Activated CD4-positive, alpha-beta T cell treated with anti-CD3 and anti-CD28 coated beads for 48 hours (primary cell): Measurements from ENCODE around the gene TMEFF2.
"Not testable (repeated sequence)": the region's sequence is repeated elsewhere in the genome, so short reads cannot be mapped to it uniquely, and the experiment has no call there.

Experiments used
- DNase-seq: peaks from one replicate; pipeline ENCODE4 v3.0.0-alpha.2; 2020

Gene TMEFF2

GRCh38 chr2:192126912-192127311, 67.8 kb downstream of the TMEFF2 start:
- DNase-seq: no peak

GRCh38 chr2:192126426-192126825, 68.3 kb downstream of the TMEFF2 start:
- no peak for DNase-seq

- no peak for DNase-seq
Measured at GRCh38 chr2:192124571-192124970, 70.2 kb downstream of the TMEFF2 start.

- no peak for DNase-seq
Measured at GRCh38 chr2:192123847-192124246, 70.9 kb downstream of the TMEFF2 start.

- no peak for DNase-seq
Measured at GRCh38 chr2:192122946-192123345, 71.8 kb downstream of the TMEFF2 start.

GRCh38 chr2:192122141-192122540, 72.6 kb downstream of the TMEFF2 start:
- no peak for DNase-seq

DNA sequence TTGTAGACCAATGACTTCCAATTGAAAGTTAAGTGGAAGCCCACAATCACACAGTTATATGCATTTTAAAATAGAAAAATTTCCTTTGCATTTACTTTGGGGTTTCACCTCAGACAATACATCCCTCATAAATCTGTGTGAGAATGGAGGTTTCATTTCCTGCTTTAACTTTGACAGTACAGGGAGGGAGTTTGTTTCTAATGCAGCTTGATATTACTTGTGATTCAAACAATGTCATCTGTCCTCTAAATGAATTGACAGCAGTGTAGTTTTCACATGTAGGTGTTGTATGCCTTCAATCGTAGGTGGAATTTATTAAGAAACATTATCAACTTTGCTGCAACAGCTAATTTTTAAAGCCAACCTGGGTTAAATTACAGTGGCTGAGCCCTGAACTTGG, 75.2 kb downstream of the TMEFF2 start:
- no peak for DNase-seq

DNA sequence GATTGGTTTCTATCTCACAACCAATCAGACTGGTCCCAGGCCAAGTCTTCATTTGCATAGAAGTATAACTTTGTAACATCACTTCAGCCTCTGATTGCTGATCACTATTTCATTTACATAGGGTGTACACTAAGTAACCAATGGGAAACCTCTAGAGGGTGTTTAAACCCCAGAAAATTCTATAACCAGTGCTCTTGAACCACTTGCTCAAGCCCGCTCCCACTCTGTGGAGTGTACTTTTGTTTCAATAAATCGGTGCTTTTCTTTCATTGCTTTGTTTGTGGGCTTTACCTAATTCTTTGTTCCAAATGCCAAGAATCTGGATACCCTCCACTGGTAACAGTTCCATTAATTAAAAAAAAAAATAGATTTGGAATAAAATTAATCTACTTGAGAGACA, 77.0 kb downstream of the TMEFF2 start:
- DNase-seq: no peak

GRCh38 chr2:192111536-192111935, 83.2 kb downstream of the TMEFF2 start:
- not testable (repeated sequence) for DNase-seq

DNA sequence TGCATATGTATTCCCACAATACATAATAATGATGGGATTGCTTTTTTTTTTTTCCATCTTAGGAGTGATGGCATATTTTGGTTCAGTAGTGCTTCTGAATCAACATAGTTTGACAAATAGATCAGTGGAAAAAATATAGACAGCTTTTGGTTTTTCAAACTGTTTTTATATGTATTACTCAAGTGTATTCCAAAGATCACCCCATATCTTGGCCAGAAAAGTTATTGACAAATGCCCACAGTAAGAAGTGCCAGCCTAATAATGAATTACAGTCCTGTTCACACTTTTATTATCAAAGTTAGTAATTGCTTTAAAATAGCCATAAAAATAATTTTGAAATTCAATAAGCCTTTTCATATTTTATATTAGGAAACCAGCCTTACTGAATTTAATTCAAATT, 95.0 kb downstream of the TMEFF2 start:
- no peak for DNase-seq

DNA sequence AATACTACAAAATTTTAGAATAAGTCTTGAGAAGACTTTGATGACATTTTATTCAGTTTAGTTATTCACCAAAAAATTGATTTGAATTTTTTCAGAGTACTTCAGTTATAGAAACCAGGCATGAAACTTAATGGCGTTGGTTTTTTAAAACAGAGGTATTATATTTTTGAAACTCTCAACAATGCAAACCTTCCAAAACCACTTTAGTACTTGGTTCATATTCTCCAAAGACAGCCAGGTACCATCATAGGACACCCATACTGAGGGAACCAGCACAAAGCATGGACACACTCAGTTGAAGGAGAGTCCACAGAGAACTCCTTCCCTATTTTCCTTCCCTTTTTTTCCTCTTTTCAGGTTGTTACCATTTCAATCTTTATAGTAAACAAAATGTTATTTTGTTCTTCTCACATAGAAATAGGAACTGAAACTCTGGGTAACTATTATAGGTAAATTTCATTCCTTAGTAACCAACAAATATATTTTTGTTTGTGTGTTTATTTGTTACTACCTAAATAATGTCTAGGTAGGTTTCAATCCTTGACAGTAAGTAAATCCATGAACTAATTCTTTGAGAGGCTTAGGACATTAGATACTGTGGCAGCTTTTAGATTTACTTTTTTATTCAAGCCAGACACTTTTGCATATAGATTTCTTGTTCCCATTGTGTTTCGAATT, 95.8 kb downstream of the TMEFF2 start:
- DNase-seq: no peak

- no peak for DNase-seq
Measured at GRCh38 chr2:192091476-192091875, 103.3 kb downstream of the TMEFF2 start.

DNA sequence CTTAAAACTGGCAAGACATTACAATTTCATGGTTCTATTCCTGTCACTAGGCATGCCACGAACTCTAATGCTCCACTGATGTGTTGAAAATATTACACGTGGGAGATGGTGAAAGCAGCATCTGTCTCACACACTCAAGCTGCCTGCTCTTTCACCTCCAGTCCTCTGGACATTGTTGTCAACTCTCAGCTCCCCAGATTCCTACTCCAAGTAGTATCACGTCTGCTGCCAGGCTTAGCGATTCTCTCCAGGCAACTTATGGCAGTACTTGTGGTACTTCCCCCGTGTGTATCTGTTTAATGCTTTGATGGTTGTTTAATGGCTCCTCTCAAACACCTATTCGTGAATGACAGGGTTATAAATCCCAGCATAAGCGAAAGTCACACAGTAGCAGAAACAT, 103.8 kb downstream of the TMEFF2 start:
- DNase-seq: no peak

- no peak for DNase-seq
Measured at GRCh38 chr2:192087398-192087958, 107.3 kb downstream of the TMEFF2 start.

DNA sequence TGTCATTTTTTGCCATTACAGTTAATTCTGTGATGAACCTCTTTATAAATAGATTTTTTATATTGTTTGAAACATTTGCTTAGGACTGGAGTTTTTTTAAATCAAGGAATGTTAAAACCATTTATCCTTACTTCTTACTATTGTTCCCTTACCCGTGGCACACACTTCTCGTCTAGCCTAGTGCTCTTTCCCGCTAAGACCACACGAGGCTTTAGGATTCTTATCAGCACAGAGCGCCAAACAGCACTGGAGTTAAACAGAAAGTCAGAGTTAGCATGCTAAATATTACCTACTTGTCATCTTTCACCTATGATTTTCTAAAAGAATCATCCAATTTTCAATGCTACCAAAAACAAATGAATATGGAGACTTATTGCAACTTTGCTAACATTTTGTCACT, 112.6 kb downstream of the TMEFF2 start:
- DNase-seq: no peak

- not testable (repeated sequence) for DNase-seq
Measured at GRCh38 chr2:192080096-192080495, 114.6 kb downstream of the TMEFF2 start.

DNA sequence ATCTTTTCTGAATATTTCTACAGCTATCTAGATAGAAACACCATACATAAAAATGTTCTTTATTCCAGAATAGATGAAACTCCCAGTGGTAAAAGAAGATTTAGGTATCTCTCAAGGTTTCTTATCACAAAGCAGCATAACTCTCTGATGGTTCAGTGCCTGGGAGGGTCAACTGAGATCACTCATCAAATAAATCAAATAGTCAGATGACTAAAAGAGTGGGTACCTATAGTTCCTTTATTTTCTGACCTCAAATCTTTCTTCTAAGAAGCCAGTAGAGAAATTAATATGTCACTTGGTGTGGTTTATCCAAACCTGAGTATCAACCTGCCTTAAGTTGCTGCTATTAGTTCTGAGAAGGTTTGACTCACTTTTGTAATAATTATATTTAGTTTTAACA, 120.9 kb downstream of the TMEFF2 start:
- DNase-seq: no peak

DNA sequence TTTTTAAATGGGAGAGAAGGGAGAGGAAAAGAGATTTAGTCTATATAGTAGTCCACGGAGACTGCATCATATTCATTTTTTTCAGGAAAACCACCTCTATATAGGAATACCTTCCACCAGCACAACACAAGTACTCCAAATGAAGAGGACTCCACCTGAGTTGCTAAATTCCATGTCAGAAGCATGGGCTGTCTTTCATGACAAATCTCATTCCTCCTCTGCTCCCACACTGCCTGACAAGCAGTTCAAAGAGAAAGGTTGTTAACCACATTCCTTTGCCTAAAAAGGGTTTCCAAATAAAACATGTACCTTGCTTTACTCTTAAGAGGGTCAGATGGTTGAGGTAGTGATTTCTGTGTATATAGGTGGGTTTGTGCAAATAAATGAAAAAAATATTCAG, 122.0 kb downstream of the TMEFF2 start:
- no peak for DNase-seq

- DNase-seq: no peak
Measured at GRCh38 chr2:192072261-192072660, 122.5 kb downstream of the TMEFF2 start.

DNA sequence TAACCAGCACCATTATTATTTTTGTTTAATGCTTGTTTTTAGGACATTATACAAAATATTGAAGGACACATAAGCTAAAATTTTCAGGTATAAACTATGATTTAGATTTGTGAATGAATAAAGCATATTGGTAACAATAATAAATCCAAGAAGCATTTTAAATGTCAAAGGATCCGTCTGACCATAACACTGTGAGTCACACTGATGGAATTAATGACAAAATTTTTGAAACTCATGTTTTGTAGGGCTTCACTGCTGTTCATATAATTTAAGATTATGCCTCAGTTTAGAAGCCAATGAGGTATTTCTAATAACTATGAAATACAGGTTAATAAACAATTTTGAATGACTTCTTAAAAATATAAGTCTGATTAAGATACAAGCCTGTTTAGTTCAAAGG, 124.6 kb downstream of the TMEFF2 start:
- DNase-seq: no peak

GRCh38 chr2:192069417-192069816, 125.3 kb downstream of the TMEFF2 start:
- DNase-seq: no peak

- no peak for DNase-seq
Measured at GRCh38 chr2:192068966-192069365, 125.8 kb downstream of the TMEFF2 start.

DNA sequence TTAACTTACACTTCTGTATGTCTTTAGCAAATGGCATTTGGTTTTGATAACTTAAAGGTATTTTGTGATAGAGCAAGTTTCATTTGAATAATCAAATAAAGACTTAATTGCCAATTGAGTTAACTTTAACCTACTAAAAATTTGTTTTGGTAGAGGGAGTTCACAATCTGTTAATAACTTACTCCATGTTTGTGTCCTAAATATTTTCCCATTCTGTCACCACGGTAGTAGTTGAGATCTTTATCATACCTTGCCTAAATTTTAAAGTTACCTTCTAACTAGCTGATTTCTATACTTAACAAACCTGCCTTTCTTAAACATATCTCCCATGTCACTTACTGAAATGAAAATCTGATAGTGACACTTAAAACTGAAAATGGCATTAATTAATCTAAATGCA, 127.1 kb downstream of the TMEFF2 start:
- no peak for DNase-seq

DNA sequence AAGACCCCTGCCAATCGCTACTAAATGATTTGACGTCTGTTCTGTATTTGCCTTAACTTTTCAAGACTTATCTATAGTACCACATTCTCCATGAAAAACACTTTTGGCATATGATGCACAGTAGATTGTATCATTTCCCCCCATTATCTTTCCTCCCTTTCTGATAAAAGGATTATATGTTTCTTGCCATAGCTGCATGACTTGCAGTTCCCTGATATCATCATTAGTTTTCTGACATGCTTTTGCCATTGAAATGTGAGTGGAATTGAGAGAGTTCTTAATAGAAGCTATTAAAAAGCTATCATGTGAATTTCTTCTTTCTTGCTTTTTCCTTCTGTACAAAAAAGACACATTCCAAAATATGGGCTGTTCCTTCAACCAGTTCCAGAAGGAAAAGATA, 130.3 kb downstream of the TMEFF2 start:
- no peak for DNase-seq

GRCh38 chr2:192060161-192060560, 134.6 kb downstream of the TMEFF2 start:
- no peak for DNase-seq
